Uterus (tissue), 4 donors: ENCODE data around the gene PGLYRP4. TPM values are rescaled to one million over a fixed set of nuclear protein-coding genes. Genes with fewer than 3 reads are reported as not detected.

Source experiments
- DNase-seq, 2 donors: peaks; one replicate each; pipeline ENCODE4 v3.0.0-alpha.2; 2019 to 2020
- H3K27ac ChIP-seq, 2 donors: fragments of 200-600 bp; sonication (generic); 1 replicate in 1 of 2; 2 replicates in 1 of 2; pipeline ENCODE4 v1.5.1; 2016 to 2018
- H3K27me3 ChIP-seq, 2 donors: fragments of 200-600 bp; sonication (generic); one replicate each; pipeline ENCODE4 v1.5.1; 2018 to 2019; ENCODE audit warnings: control low read depth in 1 of 2
- H3K36me3 ChIP-seq, 2 donors: fragments of 200-600 bp; sonication (generic); one replicate each; pipeline ENCODE4 v1.5.1; 2019; ENCODE audit warnings: control low read depth in 1 of 2
- H3K4me1 ChIP-seq, 2 donors: fragments of 200-600 bp; sonication (generic); one replicate each; pipeline ENCODE4 v1.5.1; 2018 to 2019; ENCODE audit warnings: control low read depth in 1 of 2
- H3K4me3 ChIP-seq, 2 donors: fragments of 200-600 bp; sonication (generic); 1 replicate in 1 of 2; 2 replicates in 1 of 2; pipeline ENCODE4 v1.5.1; 2018 to 2019; ENCODE audit warnings: mild to moderate bottlenecking in 1 of 2
- H3K9me3 ChIP-seq, 2 donors: fragments of 200-600 bp; sonication (generic); one replicate each; pipeline ENCODE4 v1.5.1; 2019; ENCODE audit warnings: control low read depth in 1 of 2
- POLR2A ChIP-seq, 2 donors: fragments of 450-650 bp; IDR thresholded peaks; one replicate each; pipeline ENCODE4 v1.6.1; 2016; ENCODE audit warnings: antibody characterized with exemption in 2 of 2, mild to moderate bottlenecking in 1 of 2, moderate library complexity in 1 of 2
- intact Hi-C: fragments of 100-400 bp; cut with DNase I; formaldehyde crosslinking; loops from one replicate; pipeline ENCODE4 v1.15.1; 2023; ENCODE audit warnings: low total_unique reads
- total RNA-seq, 4 donors: library from RNA; depleted of rRNA in 3 of 4; stranded (reverse); fragments of >200 nt in 3 of 4; gene quantifications; one replicate each; pipeline versions ENCODE4 v1.1.0 to v1.2.4, GENCODE V29; 2014 to 2023
- TF ChIP-seq, protein P1 (sequence below), 4 experiments: fragments of 200-600 bp in 2 of 4; fragments of 450-650 bp in 2 of 4; sonication (generic) in 2 of 4; IDR thresholded peaks; one replicate each; pipeline ENCODE4 v1.5.1; 2016 to 2019; ENCODE audit warnings: antibody characterized with exemption in 4 of 4, mild to moderate bottlenecking in 2 of 4, moderate library complexity in 1 of 4
- donor health status: DM: yes; HTN: yes; CAD: no.

Gene PGLYRP4
- total RNA-seq, 4 donors from 2014 or later: not detected

DNA sequence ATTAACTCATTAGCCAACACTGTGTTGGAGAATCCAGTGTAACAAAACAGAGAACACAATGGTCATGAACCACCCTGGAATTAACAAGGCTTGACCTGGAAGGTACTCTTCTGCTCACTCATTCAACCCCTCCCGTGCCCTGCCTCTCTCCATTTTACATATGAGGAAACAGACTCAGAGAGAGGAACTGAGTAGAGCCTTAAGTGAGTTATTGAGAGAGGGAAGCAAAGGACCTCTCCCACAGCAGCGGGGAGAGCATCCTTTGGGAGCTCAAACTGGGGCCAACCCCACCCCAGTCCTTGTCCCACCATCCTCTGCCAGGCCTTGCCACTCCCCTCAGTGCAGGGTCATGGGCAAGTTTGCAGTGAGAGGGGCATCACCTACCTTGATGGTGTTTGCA lies 25.4 kb upstream of the PGLYRP4 start:
- Histone ChIP-seq H3K27me3 (no peaks in the 10 kb centered on the region), H3K9me3 (no peaks in the 10 kb centered on the region), H3K27ac (no peak overlapping the region), H3K4me3 (no peak overlapping the region), H3K36me3 (no peaks in the 10 kb centered on the region), H3K4me1 (no peaks in the 10 kb centered on the region)
- no peak for DNase-seq
- intact Hi-C loops: no loop called here
- TF ChIP-seq, protein P1, sequence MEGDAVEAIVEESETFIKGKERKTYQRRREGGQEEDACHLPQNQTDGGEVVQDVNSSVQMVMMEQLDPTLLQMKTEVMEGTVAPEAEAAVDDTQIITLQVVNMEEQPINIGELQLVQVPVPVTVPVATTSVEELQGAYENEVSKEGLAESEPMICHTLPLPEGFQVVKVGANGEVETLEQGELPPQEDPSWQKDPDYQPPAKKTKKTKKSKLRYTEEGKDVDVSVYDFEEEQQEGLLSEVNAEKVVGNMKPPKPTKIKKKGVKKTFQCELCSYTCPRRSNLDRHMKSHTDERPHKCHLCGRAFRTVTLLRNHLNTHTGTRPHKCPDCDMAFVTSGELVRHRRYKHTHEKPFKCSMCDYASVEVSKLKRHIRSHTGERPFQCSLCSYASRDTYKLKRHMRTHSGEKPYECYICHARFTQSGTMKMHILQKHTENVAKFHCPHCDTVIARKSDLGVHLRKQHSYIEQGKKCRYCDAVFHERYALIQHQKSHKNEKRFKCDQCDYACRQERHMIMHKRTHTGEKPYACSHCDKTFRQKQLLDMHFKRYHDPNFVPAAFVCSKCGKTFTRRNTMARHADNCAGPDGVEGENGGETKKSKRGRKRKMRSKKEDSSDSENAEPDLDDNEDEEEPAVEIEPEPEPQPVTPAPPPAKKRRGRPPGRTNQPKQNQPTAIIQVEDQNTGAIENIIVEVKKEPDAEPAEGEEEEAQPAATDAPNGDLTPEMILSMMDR (IDR thresholded peaks at IDR 0.05): no peak
- TF ChIP-seq POLR2A (IDR thresholded peaks at IDR 0.05): no peak

DNA sequence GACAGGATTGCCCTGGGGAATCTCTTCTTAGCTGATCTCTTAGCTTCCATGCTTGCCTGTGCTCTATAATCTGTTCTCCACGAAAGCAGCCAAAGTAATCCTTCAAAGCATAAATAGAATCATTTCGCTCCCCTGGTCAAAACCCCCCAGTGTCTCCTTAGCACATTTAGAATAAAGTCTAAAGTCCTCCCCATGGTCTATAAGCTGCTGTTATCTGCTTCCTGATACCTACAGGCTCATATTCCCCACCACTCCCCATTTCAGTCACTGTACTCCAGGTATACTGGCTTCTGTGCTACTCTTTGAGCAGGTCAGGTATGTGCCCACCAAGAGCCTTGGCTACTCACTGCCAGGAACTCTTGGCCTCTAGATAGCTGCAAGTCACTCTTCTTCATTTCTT lies 23.9 kb upstream of the PGLYRP4 start:
- no peak for TF ChIP-seq POLR2A (IDR thresholded peaks at IDR 0.05)
- TF ChIP-seq, protein P1 (IDR thresholded peaks at IDR 0.05): no peak
- intact Hi-C loops: no loop called here
- DNase-seq: no peak
- H3K27me3 ChIP-seq: no peaks in the 10 kb centered on the region
- H3K9me3 ChIP-seq: no peaks in the 10 kb centered on the region
- no peak overlapping the region for H3K4me3 ChIP-seq
- H3K36me3 ChIP-seq: no peaks in the 10 kb centered on the region
- H3K27ac ChIP-seq: no peak overlapping the region
- H3K4me1 ChIP-seq: no peaks in the 10 kb centered on the region

DNA sequence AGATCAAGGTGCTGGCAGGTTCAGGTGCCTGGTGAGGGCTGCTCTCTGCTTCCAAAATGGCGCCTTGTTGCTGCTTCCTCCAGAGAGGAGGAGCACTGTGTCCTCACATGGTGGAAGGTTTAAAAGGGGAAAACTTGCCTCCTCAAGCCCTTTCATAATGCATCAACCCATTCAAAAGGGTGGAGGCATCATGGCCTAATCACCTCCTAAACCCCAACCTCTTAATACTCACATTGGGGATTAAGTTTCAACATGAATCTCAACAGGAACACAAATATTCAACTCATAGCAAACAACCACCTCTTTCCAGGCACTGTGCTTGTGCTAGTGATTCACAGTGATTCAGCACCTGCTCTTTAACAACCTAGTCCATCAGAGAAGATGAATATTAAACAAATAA lies 22.6 kb upstream of the PGLYRP4 start:
- H3K4me1 ChIP-seq: no peaks in the 10 kb centered on the region
- no peak overlapping the region for H3K27ac ChIP-seq
- H3K36me3 ChIP-seq: no peaks in the 10 kb centered on the region
- H3K27me3 ChIP-seq: no peaks in the 10 kb centered on the region
- DNase-seq: no peak
- no peak overlapping the region for H3K4me3 ChIP-seq
- no peak for TF ChIP-seq POLR2A (IDR thresholded peaks at IDR 0.05)
- TF ChIP-seq, protein P1 (IDR thresholded peaks at IDR 0.05): no peak
- intact Hi-C loops: no loop called here
- H3K9me3 ChIP-seq: no peaks in the 10 kb centered on the region

DNA sequence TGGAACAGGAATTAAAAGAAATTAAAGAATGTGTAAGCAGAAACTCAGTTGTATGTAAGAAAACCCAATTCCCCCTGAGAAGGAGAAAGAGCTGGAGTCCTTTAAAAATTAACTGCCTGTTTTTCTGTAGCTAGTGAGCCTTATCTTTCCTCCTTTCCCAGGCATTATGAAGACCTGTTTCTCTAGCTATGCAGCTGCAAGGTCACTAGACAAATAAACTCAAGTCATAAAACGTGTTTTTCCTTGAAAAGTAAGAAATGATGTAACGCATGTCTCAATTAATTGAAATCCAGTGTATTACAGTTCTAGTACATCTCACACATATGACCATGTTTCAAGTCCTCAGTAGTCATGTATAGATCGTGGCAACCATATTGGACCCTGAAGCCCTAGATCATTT lies 21.5 kb upstream of the PGLYRP4 start:
- Histone ChIP-seq H3K4me3 (no peak overlapping the region), H3K4me1 (no peaks in the 10 kb centered on the region), H3K36me3 (no peaks in the 10 kb centered on the region), H3K27ac (no peak overlapping the region), H3K27me3 (no peaks in the 10 kb centered on the region), H3K9me3 (no peaks in the 10 kb centered on the region)
- intact Hi-C loops: no loop called here
- no peak for DNase-seq
- TF ChIP-seq POLR2A (IDR thresholded peaks at IDR 0.05): no peak
- TF ChIP-seq, protein P1 (IDR thresholded peaks at IDR 0.05): no peak

DNA sequence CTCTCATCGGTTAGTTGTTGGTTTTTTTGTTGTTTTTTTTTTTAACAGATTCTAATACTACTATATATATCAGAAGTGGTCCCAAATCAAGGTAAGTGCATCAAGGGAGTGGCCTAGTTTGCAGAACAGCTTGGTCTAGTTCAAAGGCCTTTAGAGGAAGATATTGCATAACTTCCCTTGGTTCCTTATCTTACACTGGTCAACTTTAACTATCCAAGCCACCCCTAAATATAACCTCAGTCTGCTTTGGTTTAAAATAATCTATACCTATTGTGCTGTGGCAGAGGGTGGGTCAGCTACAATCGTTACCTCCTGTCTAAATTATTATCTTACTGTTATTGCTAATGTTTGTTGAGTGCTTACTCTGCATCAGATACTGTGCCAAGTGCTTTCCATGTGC lies 19.9 kb upstream of the PGLYRP4 start:
- Histone ChIP-seq H3K27me3 (no peaks in the 10 kb centered on the region), H3K27ac (no peak overlapping the region), H3K4me1 (no peaks in the 10 kb centered on the region), H3K9me3 (no peaks in the 10 kb centered on the region), H3K4me3 (no peak overlapping the region), H3K36me3 (no peaks in the 10 kb centered on the region)
- DNase-seq: no peak
- intact Hi-C loops: no loop called here
- no peak for TF ChIP-seq POLR2A (IDR thresholded peaks at IDR 0.05)
- TF ChIP-seq, protein P1 (IDR thresholded peaks at IDR 0.05): no peak
